HG03280 (cell line): ENCODE results near the gene CACNA2D1.
"Not testable (repeated sequence)": the region's sequence is repeated elsewhere in the genome, so short reads cannot be mapped to it uniquely, and the experiment has no call there.

Experiments
- ATAC-seq: cut with Tn5 transposase; IDR thresholded peaks from one replicate; pipeline ENCODE4 v1.9.1; 2021; ENCODE audit warnings: mild to moderate bottlenecking, moderate library complexity; ENCODE audit not compliant: unreplicated experiment

Gene CACNA2D1

GRCh38 chr7:82053453-82054032 lies 390.0 kb downstream of the CACNA2D1 start:
- no peak for ATAC-seq

- no peak for ATAC-seq
Measured at GRCh38 chr7:82051601-82052000, 392.0 kb downstream of the CACNA2D1 start.

GRCh38 chr7:82050792-82051191 lies 392.8 kb downstream of the CACNA2D1 start:
- no peak for ATAC-seq

- ATAC-seq: no peak
Measured at GRCh38 chr7:82049891-82050533, 393.6 kb downstream of the CACNA2D1 start.

- ATAC-seq: no peak
Measured at GRCh38 chr7:82049442-82049841, 394.1 kb downstream of the CACNA2D1 start.

GRCh38 chr7:82044497-82045080 lies 399.0 kb downstream of the CACNA2D1 start:
- no peak for ATAC-seq

- no peak for ATAC-seq
Measured at GRCh38 chr7:82039621-82040020, 404.0 kb downstream of the CACNA2D1 start.

- ATAC-seq: no peak
Measured at GRCh38 chr7:82036146-82036886, 407.3 kb downstream of the CACNA2D1 start.

GRCh38 chr7:82035456-82035855 lies 408.1 kb downstream of the CACNA2D1 start:
- no peak for ATAC-seq

- ATAC-seq: no peak
Measured at GRCh38 chr7:82032901-82033300, 410.7 kb downstream of the CACNA2D1 start.

- no peak for ATAC-seq
Measured at GRCh38 chr7:82029236-82029913, 414.2 kb downstream of the CACNA2D1 start.

GRCh38 chr7:82028097-82028496 lies 415.5 kb downstream of the CACNA2D1 start:
- ATAC-seq: no peak

- no peak for ATAC-seq
Measured at GRCh38 chr7:82021713-82022112, 421.9 kb downstream of the CACNA2D1 start.

- no peak for ATAC-seq
Measured at GRCh38 chr7:82021036-82021435, 422.5 kb downstream of the CACNA2D1 start.

- ATAC-seq: no peak
Measured at GRCh38 chr7:82019551-82020475, 423.8 kb downstream of the CACNA2D1 start.

- no peak for ATAC-seq
Measured at GRCh38 chr7:82018226-82018625, 425.4 kb downstream of the CACNA2D1 start.

- no peak for ATAC-seq
Measured at GRCh38 chr7:82017334-82017943, 426.1 kb downstream of the CACNA2D1 start.

GRCh38 chr7:82015751-82016150 lies 427.8 kb downstream of the CACNA2D1 start:
- ATAC-seq: no peak

- ATAC-seq: not testable (repeated sequence)
Measured at GRCh38 chr7:82014574-82014973, 429.0 kb downstream of the CACNA2D1 start.

GRCh38 chr7:82012453-82012852 lies 431.1 kb downstream of the CACNA2D1 start:
- ATAC-seq: no peak
